GM21381 (cell line): ENCODE data around the gene MGRN1.

Source experiments
- ATAC-seq: cut with Tn5 transposase; IDR thresholded peaks from one replicate; pipeline ENCODE4 v1.9.1; 2021; ENCODE audit warnings: mild to moderate bottlenecking, moderate library complexity; ENCODE audit not compliant: unreplicated experiment

Gene MGRN1

GRCh38 chr16:4667203-4667963, 42.8 kb downstream of the MGRN1 start:
- ATAC-seq, result no peak

DNA sequence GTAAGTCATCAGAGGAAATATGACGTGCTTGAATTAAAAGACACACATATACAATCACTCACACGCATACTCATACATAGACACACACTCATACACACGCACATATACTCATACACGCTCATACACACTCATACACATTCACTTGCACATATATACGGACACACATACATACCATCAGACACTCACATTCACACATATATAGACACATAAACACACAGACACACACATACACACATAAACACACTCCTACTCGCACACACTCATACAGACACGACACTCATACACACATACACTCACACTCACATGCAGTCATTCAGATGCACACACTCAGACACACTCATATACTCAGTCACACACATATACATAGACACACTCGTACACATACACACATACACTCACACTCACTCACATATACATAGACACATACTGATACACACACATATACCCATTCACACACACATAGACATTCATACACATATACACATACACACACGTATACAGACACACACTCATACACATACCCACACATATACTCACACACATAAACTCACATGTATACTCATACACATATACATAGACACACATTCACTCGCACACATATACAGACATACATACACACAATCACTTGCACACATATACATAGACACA, 43.8 kb downstream of the MGRN1 start:
- ATAC-seq, result no peak

- no peak for ATAC-seq
Observed at GRCh38 chr16:4673387-4674046, 48.9 kb downstream of the MGRN1 start.

DNA sequence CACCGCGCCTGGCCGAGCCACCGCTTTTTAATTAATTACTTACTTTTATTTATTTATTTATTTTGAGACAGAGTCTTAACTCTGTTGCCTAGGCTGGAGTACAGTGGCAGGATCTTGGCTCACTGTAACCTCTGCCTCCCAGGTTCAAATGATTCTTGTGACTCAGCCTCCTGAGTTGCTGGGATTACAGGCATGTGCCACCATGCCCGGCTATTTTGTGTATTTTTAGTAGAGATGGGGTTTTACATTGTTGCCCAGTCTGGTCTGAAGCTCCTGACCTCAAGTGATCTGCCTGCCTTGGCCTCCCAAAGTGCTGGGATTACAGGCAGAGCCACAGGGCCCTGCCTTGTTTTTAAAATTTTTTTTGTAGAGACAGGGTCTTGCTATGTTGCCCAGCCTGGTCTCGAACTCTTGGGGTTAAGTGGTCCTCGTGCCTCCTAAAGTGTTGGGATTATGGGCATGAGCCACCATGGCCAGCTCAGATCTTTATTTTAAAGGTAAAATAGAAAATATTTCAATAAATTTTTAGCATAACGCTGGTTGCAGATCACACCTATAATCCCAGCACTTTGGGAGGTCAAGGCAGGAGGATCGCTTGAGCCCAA, 50.4 kb downstream of the MGRN1 start:
- ATAC-seq, result no peak

DNA sequence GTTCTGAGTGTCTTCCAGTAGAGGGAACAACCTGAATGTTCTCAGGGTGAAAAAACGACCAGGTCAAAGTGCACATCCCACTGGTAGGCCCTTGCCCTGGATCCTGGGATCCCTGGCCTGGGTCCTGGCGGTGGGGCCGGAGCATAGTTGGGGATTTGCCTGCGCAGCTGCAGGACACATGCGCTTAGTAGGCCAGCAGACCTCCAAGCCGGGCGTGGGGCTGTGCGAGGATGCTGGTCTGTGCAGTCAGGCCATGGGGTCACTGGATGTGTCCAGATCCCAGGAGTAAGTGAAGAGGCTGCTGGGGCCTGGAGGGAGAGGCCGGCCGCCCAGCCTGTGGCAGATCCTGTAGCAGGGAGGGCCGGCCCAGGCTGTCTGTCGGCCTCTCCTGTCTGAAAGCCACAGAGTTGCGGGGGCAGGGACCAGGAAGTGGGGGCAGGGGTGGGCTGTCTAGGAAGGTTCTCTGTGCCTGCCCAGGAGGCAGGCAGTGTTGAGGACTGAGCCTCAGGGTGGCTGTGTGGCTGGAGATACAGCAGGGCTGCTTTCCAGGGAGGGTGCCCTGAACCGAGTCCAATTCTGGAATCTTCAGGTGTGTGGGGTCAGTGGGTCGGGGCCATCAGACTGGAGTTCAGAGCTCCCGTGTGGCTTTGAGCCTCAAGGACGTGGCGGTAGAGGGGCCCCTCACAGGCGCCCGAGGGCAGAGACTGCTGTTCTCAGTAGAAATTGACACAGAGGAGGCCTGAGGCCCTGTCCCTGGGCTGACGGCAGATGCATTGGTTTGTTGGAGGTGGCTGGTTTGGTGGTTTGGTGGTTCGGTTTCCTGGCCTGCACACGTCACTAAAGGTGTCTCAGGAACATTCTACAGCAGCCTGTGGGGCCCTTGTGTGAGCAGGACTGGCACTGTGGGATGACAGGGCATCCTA, 51.5 kb downstream of the MGRN1 start:
- ATAC-seq, result no peak

DNA sequence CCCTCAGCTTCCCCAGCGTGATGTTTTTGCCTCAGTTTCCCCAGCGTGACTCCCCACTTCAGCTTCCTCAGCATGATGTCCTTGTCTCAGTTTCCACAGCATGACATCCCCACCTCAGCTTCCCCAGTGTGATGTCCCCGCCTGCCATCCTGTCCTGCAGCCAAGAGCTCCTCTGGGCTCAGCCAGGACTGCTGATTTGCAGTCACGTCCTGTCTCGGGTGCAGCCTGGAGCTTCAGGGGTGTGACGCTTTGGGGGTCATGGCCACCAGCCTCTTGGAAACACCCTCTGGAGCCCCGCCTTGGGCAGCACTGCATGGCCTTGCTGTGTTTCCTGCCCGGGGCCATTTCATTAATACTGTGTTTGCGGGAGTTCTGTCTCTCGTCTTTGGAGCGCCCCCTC, 52.2 kb downstream of the MGRN1 start:
- ATAC-seq, result no peak

DNA sequence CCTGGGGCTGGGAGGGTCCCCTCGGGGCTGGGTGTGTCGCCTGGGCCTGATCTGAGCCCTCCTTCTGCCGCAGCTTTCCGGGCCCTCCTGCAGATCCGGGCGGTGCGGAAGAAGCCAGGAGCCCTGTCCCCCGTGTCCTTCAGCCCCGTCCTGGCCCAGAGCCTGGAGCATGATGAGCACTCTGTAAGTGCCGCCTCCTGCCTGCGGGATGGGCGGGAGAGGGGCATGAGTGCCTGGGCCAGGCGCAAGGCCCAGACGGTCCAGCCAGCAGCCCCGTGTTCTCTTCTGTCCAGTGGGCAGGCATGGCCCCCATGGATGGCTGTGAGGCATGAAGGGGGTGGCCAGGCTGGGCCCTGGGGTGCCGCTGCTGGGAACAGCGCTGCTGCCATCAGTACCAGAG, 52.8 kb downstream of the MGRN1 start:
- no peak for ATAC-seq

GRCh38 chr16:4677994-4678393, 53.4 kb downstream of the MGRN1 start:
- no peak for ATAC-seq

DNA sequence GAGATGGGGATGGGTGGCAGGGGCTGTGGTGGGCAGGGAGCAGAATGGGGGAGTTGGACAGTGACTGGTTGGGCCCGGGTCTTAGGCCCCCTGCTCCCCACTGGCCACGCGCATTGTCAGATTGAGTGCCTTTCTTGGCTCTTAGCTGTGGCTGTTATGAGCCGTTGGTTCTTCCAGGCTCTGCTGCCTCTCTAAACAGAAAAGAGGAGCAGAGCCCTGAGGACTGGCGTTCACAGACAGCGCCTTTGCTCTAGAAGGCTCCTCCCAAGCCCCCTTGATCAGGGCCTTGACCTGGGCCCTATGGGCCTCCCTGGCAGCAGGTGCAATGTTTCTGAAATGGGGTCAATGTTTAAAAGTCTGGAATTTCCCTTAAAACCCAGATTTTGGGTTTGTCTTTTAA, 54.0 kb downstream of the MGRN1 start:
- ATAC-seq, result no peak

- no peak for ATAC-seq
Observed at GRCh38 chr16:4679156-4679849, 54.7 kb downstream of the MGRN1 start.

DNA sequence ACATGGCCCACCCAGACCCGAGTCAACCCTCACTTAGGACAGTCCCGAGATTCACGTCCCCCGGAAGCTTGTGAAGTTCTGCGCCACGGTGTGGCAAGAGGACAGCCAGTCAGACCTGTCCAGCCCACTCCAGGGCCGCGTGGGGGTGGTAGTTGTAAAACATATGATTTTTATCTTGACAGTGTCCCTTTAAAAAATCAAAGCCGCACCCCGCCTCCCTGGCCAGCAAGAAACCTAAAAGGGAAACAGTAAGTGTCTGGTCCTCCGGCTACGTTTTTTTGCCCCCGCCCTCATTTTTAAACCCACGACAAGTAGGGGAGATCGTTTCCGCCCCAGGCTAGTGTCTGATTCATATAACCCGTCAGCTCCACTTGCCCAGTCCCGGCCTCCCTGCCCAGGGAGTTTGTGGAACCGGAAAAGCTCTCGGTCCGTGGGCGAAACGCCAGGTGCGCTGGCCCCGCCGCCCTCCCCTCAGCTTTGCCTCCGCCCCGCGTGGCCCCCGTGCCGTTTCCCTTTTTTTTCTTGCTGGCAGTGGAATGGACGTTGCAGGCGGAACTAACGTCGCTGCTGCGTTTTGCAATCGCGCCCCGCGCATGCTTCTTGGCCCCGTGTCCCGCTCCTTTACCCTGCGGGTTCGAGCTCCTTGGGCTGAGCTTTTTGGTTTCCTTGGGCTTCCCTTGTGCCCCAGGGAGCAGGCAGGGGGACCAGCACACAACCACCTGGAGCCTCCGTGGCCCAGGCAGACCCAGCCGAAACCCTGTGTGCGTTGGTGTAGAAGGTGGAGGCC, 55.4 kb downstream of the MGRN1 start:
- ATAC-seq, result no peak

- no peak for ATAC-seq
Observed at GRCh38 chr16:4680673-4681470, 56.2 kb downstream of the MGRN1 start.

- no peak for ATAC-seq
Observed at GRCh38 chr16:4681471-4682083, 57.0 kb downstream of the MGRN1 start.

- no peak for ATAC-seq
Observed at GRCh38 chr16:4682084-4682591, 57.5 kb downstream of the MGRN1 start.

DNA sequence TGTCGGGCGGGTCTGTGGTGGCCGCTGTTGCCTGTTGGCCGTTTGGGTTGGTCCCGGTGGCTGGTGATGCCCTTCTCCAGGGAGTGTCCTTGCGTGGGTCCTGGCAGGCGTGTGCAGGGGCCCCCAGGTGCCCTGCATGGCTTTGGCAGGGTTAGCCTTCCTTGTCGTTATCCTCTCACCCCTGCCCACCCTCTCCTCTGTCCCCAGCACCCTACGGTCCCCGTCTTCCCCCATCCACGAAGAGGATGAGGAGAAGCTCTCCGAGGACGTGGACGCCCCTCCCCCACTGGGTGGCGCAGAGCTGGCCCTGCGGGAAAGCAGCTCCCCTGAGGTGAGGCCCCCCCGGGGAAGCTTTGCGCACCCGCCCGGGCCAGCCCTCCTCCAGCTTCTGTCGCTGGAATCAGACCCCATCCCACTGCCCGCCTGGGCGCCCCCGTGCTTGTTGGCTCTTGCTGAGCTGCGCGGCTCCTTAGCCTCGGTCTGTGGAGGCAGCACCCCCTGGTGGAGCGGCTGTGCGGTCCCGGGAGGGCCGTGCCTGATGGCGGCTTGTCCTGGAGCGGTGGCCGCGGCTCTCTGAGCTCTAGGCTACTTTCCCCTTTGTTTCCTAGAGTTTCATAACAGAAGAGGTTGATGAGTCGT, 58.1 kb downstream of the MGRN1 start:
- no peak for ATAC-seq

GRCh38 chr16:4683255-4684057, 58.8 kb downstream of the MGRN1 start:
- no peak for ATAC-seq
